ENCODE measurements around the gene ACSF3. TPM values are rescaled to one million over a fixed set of nuclear protein-coding genes. Genes with fewer than 3 reads are reported as not detected.

ACSF3 gene
- total RNA-seq, 1 donor from 2014 or later: 32.0 TPM

- intact Hi-C loops (cut with DNase I): no loop called here
- Histone ChIP-seq H3K4me3 (no peak overlapping the region), H3K36me3 (no peaks in the 10 kb centered on the region), H3K27me3 (peaks cover 24% of the 10 kb centered on the region), H3K4me1 (no peaks in the 10 kb centered on the region), H3K27ac (no peak overlapping the region), H3K9me3 (no peaks in the 10 kb centered on the region)
- ATAC-seq (no peak), DNase-seq (no peak)
- TF ChIP-seq CTCF (IDR thresholded peaks at IDR 0.05): no peak
Observed at GRCh38 chr16:89178453-89179147, 84.9 kb downstream of the ACSF3 start.

- H3K27me3 ChIP-seq: peaks cover 24% of the 10 kb centered on the region
- no peaks in the 10 kb centered on the region for H3K4me1 ChIP-seq
- intact Hi-C loops (cut with DNase I): no loop called here
- no peaks in the 10 kb centered on the region for H3K9me3 ChIP-seq
- ATAC-seq (no peak), DNase-seq (no peak)
- no peak overlapping the region for H3K4me3 ChIP-seq
- H3K36me3 ChIP-seq: no peaks in the 10 kb centered on the region
- H3K27ac ChIP-seq: no peak overlapping the region
- TF ChIP-seq CTCF (IDR thresholded peaks at IDR 0.05): no peak
Observed at GRCh38 chr16:89179148-89179484, 85.5 kb downstream of the ACSF3 start.

- H3K27me3 ChIP-seq: peaks cover 24% of the 10 kb centered on the region
- H3K4me1 ChIP-seq: no peaks in the 10 kb centered on the region
- no peak overlapping the region for H3K27ac ChIP-seq
- H3K4me3 ChIP-seq: no peak overlapping the region
- intact Hi-C loops (cut with DNase I): no loop called here
- ATAC-seq: no peak
- H3K9me3 ChIP-seq: no peaks in the 10 kb centered on the region
- DNase-seq: no peak
- no peaks in the 10 kb centered on the region for H3K36me3 ChIP-seq
- TF ChIP-seq CTCF (IDR thresholded peaks at IDR 0.05): no peak
Observed at GRCh38 chr16:89179656-89180315, 86.1 kb downstream of the ACSF3 start.

GRCh38 chr16:89183463-89183862 lies 89.8 kb downstream of the ACSF3 start:
- ATAC-seq: no peak
- no peaks in the 10 kb centered on the region for H3K4me1 ChIP-seq
- no peak overlapping the region for H3K27ac ChIP-seq
- no peak for DNase-seq
- H3K36me3 ChIP-seq: no peaks in the 10 kb centered on the region
- H3K9me3 ChIP-seq: no peaks in the 10 kb centered on the region
- no peak for TF ChIP-seq CTCF (IDR thresholded peaks at IDR 0.05)
- peaks cover 16% of the 10 kb centered on the region for H3K27me3 ChIP-seq
- intact Hi-C loops (cut with DNase I): no loop called here
- no peak overlapping the region for H3K4me3 ChIP-seq

GRCh38 chr16:89183975-89184676 lies 90.5 kb downstream of the ACSF3 start:
- Histone ChIP-seq H3K27me3 (peaks cover 16% of the 10 kb centered on the region), H3K4me3 (no peak overlapping the region), H3K27ac (no peak overlapping the region), H3K9me3 (no peaks in the 10 kb centered on the region), H3K4me1 (no peaks in the 10 kb centered on the region), H3K36me3 (no peaks in the 10 kb centered on the region)
- no peak for ATAC-seq
- intact Hi-C loops (cut with DNase I): no loop called here
- DNase-seq: no peak
- no peak for TF ChIP-seq CTCF (IDR thresholded peaks at IDR 0.05)

All from upper lobe of right lung (tissue), 1 donor.